Endothelial cell (in vitro differentiated cells): ENCODE measurements around the gene DIPK1C. TPM values are rescaled to one million over a fixed set of nuclear protein-coding genes. Genes with fewer than 3 reads are reported as not detected.

Experiments
- DNase-seq: peaks from one replicate; pipeline ENCODE4 v3.0.0; 2021; ENCODE audit warnings: low spot score
- H3K27ac Mint-ChIP-seq: one replicate; pipeline ENCODE4 v1.8.0; 2021; ENCODE audit warnings: mixed read lengths, inconsistent platforms; ENCODE audit not compliant: unreplicated experiment
- H3K27me3 Mint-ChIP-seq: one replicate; pipeline ENCODE4 v1.8.0; 2021; ENCODE audit warnings: mild to moderate bottlenecking, moderate library complexity, mixed read lengths, inconsistent platforms; ENCODE audit not compliant: unreplicated experiment
- H3K36me3 Mint-ChIP-seq: one replicate; pipeline ENCODE4 v1.8.0; 2021; ENCODE audit warnings: mild to moderate bottlenecking, low read depth, mixed read lengths, inconsistent platforms; ENCODE audit not compliant: unreplicated experiment
- H3K4me1 Mint-ChIP-seq: one replicate; pipeline ENCODE4 v1.8.0; 2021; ENCODE audit warnings: mild to moderate bottlenecking, mixed read lengths, inconsistent platforms; ENCODE audit not compliant: unreplicated experiment
- H3K4me3 Mint-ChIP-seq: one replicate; pipeline ENCODE4 v1.8.0; 2021; ENCODE audit warnings: mild to moderate bottlenecking, mixed read lengths, inconsistent platforms; ENCODE audit not compliant: unreplicated experiment
- H3K9me3 Mint-ChIP-seq: one replicate; pipeline ENCODE4 v1.8.0; 2021; ENCODE audit warnings: mixed read lengths, inconsistent platforms; ENCODE audit not compliant: unreplicated experiment
- total RNA-seq: library from RNA; stranded (reverse); fragmentation: NEBNext Ultra II Directional; extraction: Animal tissue kit (Norgen Biotek cat#: 25700); gene quantifications from one replicate; pipeline ENCODE4 v1.2.1, GENCODE V29; 2021; ENCODE audit not compliant: unreplicated experiment
- TF ChIP-seq, protein P1 (sequence below): fragments of 200-600 bp; sonication (generic); IDR thresholded peaks from one replicate; pipeline ENCODE4 v1.5.0; 2021; ENCODE audit warnings: antibody characterized with exemption; ENCODE audit not compliant: unreplicated experiment

The DIPK1C gene
- total RNA-seq, 1 donor from 2014 or later, result 0.21 TPM

DNA sequence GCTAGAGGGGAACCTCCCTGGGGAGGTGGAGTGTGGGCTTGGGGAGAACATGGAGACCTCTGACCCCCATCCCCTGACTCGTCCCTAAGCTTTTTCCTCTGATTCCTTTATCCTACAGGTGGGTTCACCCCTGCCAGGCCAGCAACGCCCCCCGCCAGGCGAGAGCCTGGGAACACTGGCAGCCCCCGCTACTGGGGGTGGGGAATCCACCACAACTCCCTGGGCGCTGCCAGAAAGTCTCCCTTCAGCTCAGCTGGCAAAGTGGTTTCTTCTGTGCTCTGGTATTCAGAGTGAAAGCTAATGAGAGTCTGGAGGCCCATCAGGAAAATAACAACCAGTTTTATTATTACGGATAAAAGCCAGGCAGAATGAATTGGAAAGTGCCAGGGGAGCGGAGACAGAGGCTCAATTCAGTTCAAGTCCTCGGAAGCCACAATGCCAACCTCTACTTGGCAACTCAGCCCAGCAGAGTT, 2.8 kb downstream of the DIPK1C start:
- H3K27me3 Mint-ChIP-seq, result peaks cover 9% of the 10 kb centered on the region
- H3K9me3 Mint-ChIP-seq, result no peaks in the 10 kb centered on the region
- TF ChIP-seq, protein P1, sequence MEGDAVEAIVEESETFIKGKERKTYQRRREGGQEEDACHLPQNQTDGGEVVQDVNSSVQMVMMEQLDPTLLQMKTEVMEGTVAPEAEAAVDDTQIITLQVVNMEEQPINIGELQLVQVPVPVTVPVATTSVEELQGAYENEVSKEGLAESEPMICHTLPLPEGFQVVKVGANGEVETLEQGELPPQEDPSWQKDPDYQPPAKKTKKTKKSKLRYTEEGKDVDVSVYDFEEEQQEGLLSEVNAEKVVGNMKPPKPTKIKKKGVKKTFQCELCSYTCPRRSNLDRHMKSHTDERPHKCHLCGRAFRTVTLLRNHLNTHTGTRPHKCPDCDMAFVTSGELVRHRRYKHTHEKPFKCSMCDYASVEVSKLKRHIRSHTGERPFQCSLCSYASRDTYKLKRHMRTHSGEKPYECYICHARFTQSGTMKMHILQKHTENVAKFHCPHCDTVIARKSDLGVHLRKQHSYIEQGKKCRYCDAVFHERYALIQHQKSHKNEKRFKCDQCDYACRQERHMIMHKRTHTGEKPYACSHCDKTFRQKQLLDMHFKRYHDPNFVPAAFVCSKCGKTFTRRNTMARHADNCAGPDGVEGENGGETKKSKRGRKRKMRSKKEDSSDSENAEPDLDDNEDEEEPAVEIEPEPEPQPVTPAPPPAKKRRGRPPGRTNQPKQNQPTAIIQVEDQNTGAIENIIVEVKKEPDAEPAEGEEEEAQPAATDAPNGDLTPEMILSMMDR, result no peak
- H3K36me3 Mint-ChIP-seq, result no peaks in the 10 kb centered on the region
- no peak overlapping the region for H3K4me3 Mint-ChIP-seq
- no peak overlapping the region for H3K27ac Mint-ChIP-seq
- H3K4me1 Mint-ChIP-seq, result peaks cover 3% of the 10 kb centered on the region
- DNase-seq, result no peak

GRCh38 chr18:74453642-74454198, 3.4 kb downstream of the DIPK1C start:
- Mint-ChIP-seq H3K4me3 (no peak overlapping the region), H3K27ac (no peak overlapping the region), H3K36me3 (no peaks in the 10 kb centered on the region), H3K27me3 (peaks cover 7% of the 10 kb centered on the region), H3K9me3 (no peaks in the 10 kb centered on the region), H3K4me1 (peaks cover 3% of the 10 kb centered on the region)
- TF ChIP-seq, protein P1, result no peak
- DNase-seq, result no peak

- TF ChIP-seq, protein P1, result no peak
- H3K27me3 Mint-ChIP-seq, result peaks cover 4% of the 10 kb centered on the region
- no peaks in the 10 kb centered on the region for H3K9me3 Mint-ChIP-seq
- H3K27ac Mint-ChIP-seq, result no peak overlapping the region
- peaks cover 5% of the 10 kb centered on the region for H3K4me1 Mint-ChIP-seq
- no peak overlapping the region for H3K4me3 Mint-ChIP-seq
- H3K36me3 Mint-ChIP-seq, result no peaks in the 10 kb centered on the region
- DNase-seq, result no peak
These were observed 4.0 kb downstream of the DIPK1C start for GRCh38 chr18:74453016-74453566.

GRCh38 chr18:74451148-74451547, 6.0 kb downstream of the DIPK1C start:
- H3K4me1 Mint-ChIP-seq, result peaks cover 10% of the 10 kb centered on the region
- no peaks in the 10 kb centered on the region for H3K9me3 Mint-ChIP-seq
- TF ChIP-seq, protein P1, result no peak
- H3K36me3 Mint-ChIP-seq, result no peaks in the 10 kb centered on the region
- DNase-seq, result no peak
- no peak overlapping the region for H3K27ac Mint-ChIP-seq
- H3K4me3 Mint-ChIP-seq, result no peak overlapping the region
- H3K27me3 Mint-ChIP-seq, result peaks cover 3% of the 10 kb centered on the region

- Mint-ChIP-seq H3K36me3 (no peaks in the 10 kb centered on the region), H3K27me3 (peaks cover under 1% of the 10 kb centered on the region), H3K4me3 (no peak overlapping the region), H3K27ac (no peak overlapping the region), H3K9me3 (no peaks in the 10 kb centered on the region), H3K4me1 (peaks cover 10% of the 10 kb centered on the region)
- TF ChIP-seq, protein P1, result no peak
- no peak for DNase-seq
These were observed 6.5 kb downstream of the DIPK1C start for GRCh38 chr18:74450626-74451025.
